Inflammatory macrophage treated with lipopolysaccharide for 4 hours (primary cell): ENCODE data around the gene BCAR1.

Experiments
- DNase-seq: peaks from one replicate; pipeline ENCODE4 v3.0.0-alpha.2; 2020

The BCAR1 gene

GRCh38 chr16:75198135-75198600 lies 53.3 kb downstream of the BCAR1 start:
- no peak for DNase-seq

GRCh38 chr16:75197522-75198134 lies 53.8 kb downstream of the BCAR1 start:
- DNase-seq = no peak

DNA sequence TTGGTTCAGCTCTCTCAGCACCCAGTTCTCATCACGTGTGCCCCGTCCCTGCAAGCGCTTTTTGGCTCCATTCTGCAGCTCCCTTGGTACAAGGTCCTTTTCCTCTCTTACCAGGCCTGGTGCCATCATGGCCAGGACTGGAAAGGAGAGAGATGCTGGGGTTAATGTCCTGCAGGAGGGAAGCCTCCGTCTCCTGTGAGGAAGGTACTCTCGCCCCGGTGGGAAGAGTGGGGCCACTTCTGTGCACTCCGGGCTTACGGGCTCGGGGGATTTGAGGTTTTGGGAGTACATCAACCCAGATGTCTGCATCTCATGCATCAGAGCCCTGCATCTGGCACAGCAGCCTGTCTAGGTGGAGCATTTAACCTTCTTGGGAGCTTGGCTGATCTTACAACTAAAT lies 54.6 kb downstream of the BCAR1 start:
- no peak for DNase-seq

DNA sequence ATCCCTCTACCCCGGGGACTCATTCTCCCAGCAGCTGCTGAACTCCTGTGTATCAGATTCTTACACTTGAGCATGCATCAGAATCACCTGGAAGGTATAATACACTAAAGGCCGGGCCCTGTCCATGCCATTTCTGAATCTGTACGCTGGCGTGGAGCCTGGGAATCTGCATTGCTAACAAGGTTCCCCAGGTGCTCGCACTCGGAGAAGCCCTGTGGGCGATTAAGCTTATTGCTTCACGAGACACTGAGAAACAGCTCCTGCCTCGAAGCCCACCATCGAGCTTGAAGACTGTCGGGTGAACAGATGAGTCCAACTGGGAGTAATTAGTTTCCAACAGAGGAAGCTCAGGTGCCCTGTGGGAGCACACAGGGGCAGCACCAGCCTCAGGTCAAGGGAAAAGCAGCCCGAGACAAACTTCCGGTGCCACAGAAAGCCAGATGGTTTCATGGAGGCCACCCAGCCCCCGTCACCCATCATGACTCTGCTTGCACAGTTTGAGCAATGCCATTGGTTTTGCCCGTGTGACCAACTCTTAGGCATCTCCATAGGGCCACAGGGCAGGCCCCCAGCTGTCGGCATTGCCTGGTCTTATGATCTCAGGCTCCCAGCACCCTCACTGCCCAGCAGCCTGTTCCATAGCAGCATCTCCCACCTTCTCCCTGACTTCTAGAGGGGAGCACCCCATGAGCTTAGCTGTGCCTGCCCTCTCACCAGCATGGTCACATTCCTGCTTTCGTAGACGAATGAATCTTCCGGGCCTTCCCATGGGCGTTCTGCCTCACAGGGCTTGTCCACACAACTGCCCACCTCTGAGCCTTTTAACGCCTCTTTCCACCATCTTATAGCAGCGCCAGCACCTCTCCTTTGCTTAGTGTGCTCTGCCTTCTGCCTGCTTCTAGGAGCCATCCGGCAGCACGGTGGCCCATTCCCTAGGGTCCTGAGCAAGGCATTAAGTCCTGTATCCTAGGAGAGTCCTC lies 55.3 kb downstream of the BCAR1 start:
- DNase-seq = no peak

DNA sequence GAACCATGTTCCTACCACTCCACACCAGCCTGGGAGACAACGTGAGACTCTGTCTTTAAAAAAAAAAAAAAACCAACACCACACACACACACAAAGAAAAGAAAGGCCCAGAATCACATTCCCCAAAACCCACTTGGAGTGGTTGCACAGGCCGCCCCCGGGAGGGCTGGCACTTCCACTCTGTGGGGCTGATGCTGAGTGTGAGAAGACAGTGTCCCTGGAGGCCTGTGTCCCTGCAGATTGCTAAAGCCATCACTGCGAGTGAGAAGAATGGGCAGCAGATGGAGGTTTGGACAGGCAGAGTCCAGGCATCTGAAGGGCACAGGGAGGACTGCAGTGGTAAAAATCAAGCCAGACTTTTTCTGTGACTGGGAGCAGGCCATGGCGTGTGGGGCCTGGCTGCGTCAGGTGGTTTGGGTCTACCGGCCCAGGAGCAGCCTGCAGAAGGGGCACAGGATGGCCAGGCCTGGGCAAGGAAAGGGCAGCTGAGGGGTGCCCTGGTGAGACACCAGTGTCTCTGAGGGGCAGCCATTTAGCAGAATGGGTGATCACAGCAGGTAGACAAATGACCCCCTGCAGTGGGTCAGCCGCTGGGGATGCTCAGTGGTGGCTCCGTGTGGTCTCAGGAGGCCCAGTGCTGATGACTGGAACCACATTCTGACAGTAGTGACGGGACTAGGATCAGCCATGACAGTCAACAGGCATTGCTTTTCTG lies 57.5 kb downstream of the BCAR1 start:
- no peak for DNase-seq

DNA sequence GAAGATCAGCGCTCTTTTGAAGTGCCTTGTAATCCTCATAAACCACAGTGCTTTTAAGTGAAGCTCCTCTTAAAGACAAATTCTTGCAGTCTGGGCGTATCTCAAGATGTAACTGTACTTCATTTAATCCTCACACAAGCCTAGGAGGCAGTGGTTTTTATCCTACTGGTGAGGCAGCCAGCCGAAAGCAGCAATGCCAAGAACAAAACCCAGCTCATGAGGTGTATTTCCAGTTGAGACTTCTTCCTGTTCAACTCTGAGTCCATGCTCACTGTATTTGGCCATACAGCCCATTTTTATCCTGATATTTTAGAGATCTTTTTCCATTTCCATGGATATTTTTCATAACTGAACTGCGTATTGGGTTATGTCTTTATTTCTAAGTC lies 58.2 kb downstream of the BCAR1 start:
- DNase-seq = no peak

DNA sequence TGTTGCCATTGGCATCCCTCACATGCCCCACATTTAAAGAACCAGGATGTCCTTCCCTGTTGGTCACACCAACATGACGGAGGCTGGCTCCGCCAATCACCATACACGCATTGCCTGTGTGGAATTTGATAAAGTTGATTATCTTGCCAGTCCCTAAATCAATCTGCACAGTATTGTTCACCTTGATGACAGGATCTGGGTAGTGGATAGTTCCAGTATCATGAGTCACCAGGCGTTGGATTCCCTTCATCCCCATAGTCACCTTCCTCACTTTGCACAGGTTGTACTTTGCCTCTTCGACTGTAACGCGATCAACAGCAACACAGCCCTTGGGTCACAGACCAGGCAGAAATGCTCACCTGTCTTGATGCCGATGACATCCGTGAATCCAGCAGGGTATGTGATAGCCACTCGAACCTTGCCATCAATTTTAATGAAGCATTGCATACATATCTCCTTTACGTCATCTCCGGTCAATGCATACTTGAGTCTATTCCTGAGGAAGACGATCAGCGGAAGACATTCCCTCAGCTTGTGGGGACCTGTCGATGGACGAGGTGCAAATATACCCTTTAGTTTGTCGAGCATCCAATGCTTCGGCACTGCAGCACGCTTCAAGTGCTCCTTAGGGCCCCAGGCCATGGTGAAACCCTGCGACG lies 58.7 kb downstream of the BCAR1 start:
- no peak for DNase-seq

DNA sequence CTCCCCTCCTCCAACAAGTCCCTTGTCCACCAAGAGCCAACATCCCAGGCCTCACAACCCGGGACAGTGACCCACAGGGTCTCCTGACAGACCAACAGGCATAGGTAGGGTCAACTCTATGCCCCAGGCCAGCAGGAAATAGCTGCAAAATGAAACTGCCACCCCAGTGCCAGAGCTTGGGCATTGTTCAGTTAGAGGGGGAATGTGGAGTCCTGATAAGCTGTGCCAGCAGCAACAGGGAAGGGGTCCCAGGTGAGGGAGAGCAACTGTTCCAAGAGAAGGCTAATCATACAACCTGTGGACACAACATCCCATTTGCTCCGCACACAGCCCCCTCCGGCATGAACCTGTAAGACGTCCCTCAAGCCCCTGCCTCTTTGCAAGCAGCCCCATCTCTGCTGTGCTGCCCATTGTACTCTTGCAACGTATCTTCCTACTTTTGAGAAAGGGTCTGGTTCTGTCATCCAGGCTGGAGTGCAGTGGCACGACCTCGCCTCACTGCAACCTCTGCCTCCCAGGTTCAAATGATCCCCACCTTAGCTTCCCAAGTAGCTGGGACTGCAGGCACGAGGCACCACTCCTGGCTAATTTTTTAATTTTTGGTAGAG lies 61.7 kb downstream of the BCAR1 start:
- DNase-seq = no peak

DNA sequence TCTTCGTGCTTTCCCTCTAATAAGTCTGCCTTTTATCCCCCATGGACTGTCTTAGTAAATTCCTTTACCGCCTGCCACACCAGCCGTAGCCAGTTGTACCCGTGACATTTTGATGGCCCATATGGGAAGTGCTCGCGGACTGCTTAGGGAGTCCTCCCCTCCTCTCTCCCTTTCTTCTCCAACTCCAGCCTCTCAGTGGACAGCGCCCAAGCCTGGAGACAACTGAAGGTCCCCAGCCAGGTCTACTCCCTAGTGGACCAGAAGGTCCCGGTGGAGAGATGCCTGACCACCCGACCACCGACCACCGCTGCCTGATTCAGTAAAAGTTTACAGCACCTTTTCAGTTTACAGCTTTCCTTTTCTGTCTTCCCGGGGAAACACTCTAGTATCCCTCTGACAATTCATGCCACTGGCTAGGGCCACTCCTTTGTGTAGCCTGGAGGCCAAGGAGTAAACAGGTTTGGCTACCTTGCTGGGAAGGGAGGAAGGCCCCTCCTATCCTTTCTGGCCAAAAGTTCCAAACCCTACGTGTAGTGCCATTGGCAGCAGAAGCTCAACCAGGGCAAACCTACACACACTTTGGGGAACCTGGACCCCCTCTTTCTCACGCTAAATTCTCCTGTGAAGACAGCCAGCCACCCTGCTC lies 62.5 kb downstream of the BCAR1 start:
- no peak for DNase-seq

GRCh38 chr16:75181630-75182029 lies 69.8 kb downstream of the BCAR1 start:
- no peak for DNase-seq

DNA sequence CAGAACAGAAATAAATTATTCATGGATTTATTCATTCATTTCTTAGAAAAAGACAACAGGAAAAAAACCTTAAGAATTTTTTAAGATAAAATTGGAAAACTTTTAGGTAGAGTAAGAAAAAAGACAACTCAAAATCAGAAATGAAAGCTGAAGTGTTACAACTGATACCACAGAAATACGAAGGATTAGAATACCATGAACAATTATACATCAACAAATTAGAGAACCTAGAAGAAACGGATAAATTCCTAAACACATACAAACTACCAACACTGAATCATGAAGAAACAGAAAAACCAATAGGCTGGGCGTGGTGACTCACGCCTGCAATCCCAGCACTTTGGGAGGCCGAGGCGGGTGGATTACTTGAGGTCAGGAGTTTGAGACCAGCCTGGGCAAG lies 72.2 kb downstream of the BCAR1 start:
- DNase-seq = no peak
